Osteoblast (primary cell): ENCODE measurements around the gene CFAP68. TPM values are rescaled to one million over a fixed set of nuclear protein-coding genes. Genes with fewer than 3 reads are reported as not detected.

Experiments
- DNase-seq: peaks from one replicate; pipeline ENCODE4 v3.0.0; 2011; ENCODE audit warnings: low spot score, mixed read lengths; ENCODE audit not compliant: insufficient read length; ENCODE audit errors: missing footprints
- H2AFZ ChIP-seq: 2 replicates; pipeline ENCODE4 v1.6.0; 2011; ENCODE audit warnings: mild to moderate bottlenecking, low read length
- H3K27ac ChIP-seq: 2 replicates; pipeline ENCODE4 v1.5.1; 2011; ENCODE audit warnings: mild to moderate bottlenecking, low read depth, low read length, moderate library complexity
- H3K27me3 ChIP-seq: 2 replicates; pipeline ENCODE4 v1.6.0; 2012; ENCODE audit warnings: mild to moderate bottlenecking, control low read depth, inconsistent platforms, low read length, moderate library complexity; ENCODE audit not compliant: insufficient read depth
- H3K36me3 ChIP-seq: 2 replicates; pipeline ENCODE4 v1.5.1; 2011; ENCODE audit warnings: mild to moderate bottlenecking, low read length, control low read depth, moderate library complexity; ENCODE audit not compliant: insufficient read depth
- H3K4me1 ChIP-seq: 2 replicates; pipeline ENCODE4 v1.5.1; 2011; ENCODE audit warnings: mild to moderate bottlenecking, low read length, control low read depth, moderate library complexity; ENCODE audit not compliant: insufficient read depth
- H3K4me2 ChIP-seq: 2 replicates; pipeline ENCODE4 v1.6.0; 2011; ENCODE audit warnings: mild to moderate bottlenecking, low read length; ENCODE audit not compliant: insufficient read depth
- H3K4me3 ChIP-seq: fragments of 200-600 bp; sonication (generic); 3 replicates; pipeline ENCODE4 v1.5.1; 2012; ENCODE audit warnings: mild to moderate bottlenecking, low read length, inconsistent platforms; ENCODE audit not compliant: insufficient read depth
- H3K79me2 ChIP-seq: 2 replicates; pipeline ENCODE4 v1.6.0; 2012; ENCODE audit warnings: mild to moderate bottlenecking, low read length, control low read depth, inconsistent platforms; ENCODE audit not compliant: insufficient read depth
- H3K9me3 ChIP-seq: 2 replicates; pipeline ENCODE4 v1.5.1; 2011; ENCODE audit warnings: low read depth, low read length, control low read depth
- H4K20me1 ChIP-seq: 2 replicates; pipeline ENCODE4 v1.6.0; 2012; ENCODE audit warnings: mild to moderate bottlenecking, low read length, control low read depth; ENCODE audit not compliant: insufficient read depth
- CTCF ChIP-seq: IDR thresholded peaks from 2 replicates; pipeline ENCODE4 v1.5.1; 2011; ENCODE audit warnings: mild to moderate bottlenecking, low read depth, low read length, moderate library complexity; ENCODE audit errors: extremely low read depth
- total RNA-seq: library from RNA; depleted of rRNA; stranded (reverse); fragments of >200 nt; gene quantifications from 2 replicates; pipeline ENCODE4 v1.2.3, GENCODE V29; 2012

The CFAP68 gene
- total RNA-seq, 1 donor = 8.3 TPM

- Histone ChIP-seq H3K4me3 (peak within 1 kb of the TSS; percentile 68), H2AFZ (peak within 1 kb of the TSS; percentile 83), H3K27ac (peak within 1 kb of the TSS; percentile 93), H3K79me2 (peaks cover 15% of the 10 kb centered on the region), H3K27me3 (no peaks in the 10 kb centered on the region), H4K20me1 (no peaks in the 10 kb centered on the region), H3K4me2 (peak within 1 kb of the TSS; percentile 88), H3K9me3 (no peaks in the 10 kb centered on the region), H3K4me1 (peaks cover 46% of the 10 kb centered on the region), H3K36me3 (peaks cover 6% of the 10 kb centered on the region)
- DNase-seq = peak; percentile 84
- no peak for TF ChIP-seq CTCF
Measured at GRCh38 chr11:111911563-111912401, 32.4 kb downstream of the CFAP68 start, which contains the start of gene CRYAB. Gene CRYAB (minus strand): TSS chr11:111911770. CDS start chr11:111911724, 46 bp downstream.

GRCh38 chr11:111912535-111912934 is 33.2 kb downstream of the CFAP68 start, which contains the start of gene HSPB2:
Gene HSPB2 (plus strand): TSS chr11:111912734. CDS start chr11:111912830, 96 bp downstream.
- DNase-seq = peak; percentile 36

GRCh38 chr11:111913031-111913861 is 33.9 kb downstream of the CFAP68 start:
- H3K27ac ChIP-seq = peak overlapping the region; percentile 90
- H3K4me1 ChIP-seq = peaks cover 43% of the 10 kb centered on the region
- peaks cover 6% of the 10 kb centered on the region for H3K36me3 ChIP-seq
- H3K27me3 ChIP-seq = no peaks in the 10 kb centered on the region
- peak overlapping the region; percentile 88 for H3K4me2 ChIP-seq
- TF ChIP-seq CTCF = no peak
- no peaks in the 10 kb centered on the region for H3K9me3 ChIP-seq
- H3K79me2 ChIP-seq = peaks cover 15% of the 10 kb centered on the region
- H3K4me3 ChIP-seq = peak overlapping the region; percentile 68
- no peaks in the 10 kb centered on the region for H4K20me1 ChIP-seq
- peak; percentile 73 for DNase-seq
- H2AFZ ChIP-seq = peak overlapping the region; percentile 87

More at GRCh38 chr11:111912535-111912934, 33.2 kb downstream of the CFAP68 start, which contains the start of gene HSPB2:
- H3K4me2 ChIP-seq = peak within 1 kb of the TSS; percentile 88
- peaks cover 6% of the 10 kb centered on the region for H3K36me3 ChIP-seq
- H3K79me2 ChIP-seq = peaks cover 15% of the 10 kb centered on the region
- H3K9me3 ChIP-seq = no peaks in the 10 kb centered on the region
- TF ChIP-seq CTCF = no peak
- peak within 1 kb of the TSS; percentile 93 for H3K27ac ChIP-seq
- H2AFZ ChIP-seq = peak within 1 kb of the TSS; percentile 87
- H4K20me1 ChIP-seq = no peaks in the 10 kb centered on the region
- no peaks in the 10 kb centered on the region for H3K27me3 ChIP-seq
- H3K4me1 ChIP-seq = peaks cover 46% of the 10 kb centered on the region
- H3K4me3 ChIP-seq = peak within 1 kb of the TSS; percentile 68
